H1 (cell line): ENCODE data around the gene RICTOR. TPM values are rescaled to one million over a fixed set of nuclear protein-coding genes. Genes with fewer than 3 reads are reported as not detected.

Source experiments
- CBX8 ChIP-seq: fragments of 300-800, 300-1000 bp; sonication (generic); IDR thresholded peaks from 2 replicates; pipeline ENCODE4 v1.7.1; 2016; ENCODE audit warnings: low read depth, low read length, borderline replicate concordance
- polyA plus RNA-seq, 7 experiments: library from polyadenylated mRNA; depleted of rRNA in 3 of 7; stranded (reverse) in 5 of 7; unstranded in 2 of 7; fragments of >200 nt in 5 of 7; fragments of 200-250 nt in 2 of 7; gene quantifications; 1 replicate in 5 of 7; 2 replicates in 1 of 7; 4 replicates in 1 of 7; pipeline versions ENCODE4 v1.2.1 to v1.2.3, GENCODE V29; 2011 to 2013; ENCODE audit warnings: missing spikeins in 2 of 7, mixed read lengths in 2 of 7
- total RNA-seq: library from RNA; stranded (reverse); fragmentation: NEBNext Ultra II Directional; extraction: Animal tissue kit (Norgen Biotek cat#: 25700); gene quantifications from 2 replicates; pipeline ENCODE4 v1.2.1, GENCODE V29; 2021

The RICTOR gene
- total and polyA plus RNA-seq, 2 of the 8 experiments (the other 6 are each of a cell fraction or from before 2014, with no cell fraction given): 4.3 to 26.6 TPM

- no peak for TF ChIP-seq CBX8
- TF ChIP-seq, all 59 proteins: peak for 0
These were observed 26.2 kb upstream of the RICTOR start (continued) for GRCh38 chr5:39100301-39100850.
